Measurements from ENCODE around the gene BIRC7. TPM values are rescaled to one million over a fixed set of nuclear protein-coding genes. Genes with fewer than 3 reads are reported as not detected.

The BIRC7 gene
- polyA plus RNA-seq (ENCODE audit: insufficient read length in 4 of 4), result 1 to 10 TPM in 1 of 4 donors, under 1 TPM in 3; 0.38 to 2.8 (median 0.82) TPM

DNA sequence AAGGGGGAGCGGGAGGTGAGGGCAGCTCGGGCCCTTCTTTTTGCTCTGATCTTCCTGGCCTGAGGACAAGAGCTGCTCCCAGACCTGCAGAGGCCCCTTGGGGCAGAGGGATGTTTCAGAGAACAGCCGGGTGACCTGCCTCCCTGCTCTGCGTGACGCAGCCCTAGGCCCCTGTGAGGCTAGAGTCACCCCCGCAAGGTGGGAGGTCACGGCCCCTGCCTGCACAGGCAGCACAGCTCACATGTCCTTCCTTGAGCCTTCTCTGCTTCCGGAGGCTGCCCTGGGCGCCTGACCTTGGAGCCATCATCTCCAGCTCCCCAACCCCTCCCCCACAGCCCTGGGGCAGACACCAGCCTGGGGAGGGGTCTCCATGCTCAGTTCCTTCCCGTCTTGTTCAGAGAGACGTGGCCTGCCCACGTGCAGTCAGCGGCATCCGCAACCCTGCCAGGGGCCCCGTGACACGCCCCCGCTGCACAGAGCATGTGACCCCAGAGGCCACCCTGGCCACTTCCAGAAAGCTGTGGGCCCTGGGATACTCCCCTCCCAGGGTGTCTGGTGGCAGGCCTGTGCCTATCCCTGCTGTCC is at the start of gene BIRC7:
TSS of gene BIRC7 (plus strand) at position 507 of the 585 bp plus-strand sequence. CDS start 192 bp downstream, outside the sequence.
- DNase-seq (ENCODE audit: low read depth in 4 of 4, low spot score in 3 of 4), result no peak

- no peak for DNase-seq (ENCODE audit: low read depth in 4 of 4, low spot score in 3 of 4)
Observed at GRCh38 chr20:63186084-63186483, 49.6 kb upstream of the BIRC7 start.

DNA sequence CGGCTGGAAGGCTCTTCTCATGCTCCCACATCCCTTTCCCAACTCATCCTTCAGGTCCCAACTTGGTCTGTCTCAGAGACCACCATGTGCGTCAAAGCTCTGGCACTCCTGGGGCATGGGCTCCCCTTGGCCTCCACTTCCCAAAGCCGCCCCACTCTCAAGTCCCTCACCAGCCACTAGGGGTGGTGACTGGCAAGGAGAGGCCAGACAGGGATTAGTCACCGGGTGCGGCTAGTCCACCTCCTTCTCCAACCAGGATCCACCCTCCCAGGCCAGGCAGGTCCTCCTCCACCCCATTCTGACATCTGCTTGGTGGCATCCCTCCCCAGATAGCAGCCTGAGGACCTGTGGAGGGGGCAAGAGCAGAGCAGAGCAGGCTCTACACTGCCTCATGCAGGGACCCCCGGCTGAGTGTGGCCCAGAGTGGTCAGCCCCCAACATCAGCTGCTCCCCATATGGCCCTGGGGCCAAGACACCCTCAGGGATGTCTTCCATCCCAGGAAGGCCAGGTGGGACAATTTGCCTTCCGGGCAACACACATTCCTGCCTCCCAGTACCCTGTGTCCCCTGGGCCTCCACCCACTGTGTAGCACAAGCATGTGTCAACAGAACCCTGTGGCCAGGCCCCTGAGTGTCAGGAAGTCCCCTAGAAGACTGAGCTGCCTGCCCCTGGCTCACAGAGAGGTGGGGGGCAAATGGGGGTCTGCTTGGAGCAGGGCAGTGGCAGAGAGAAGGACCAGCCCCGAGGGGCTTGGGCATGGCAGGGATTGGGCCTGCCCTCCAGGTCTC is 49.0 kb upstream of the BIRC7 start:
- no peak for DNase-seq (ENCODE audit: low read depth in 4 of 4, low spot score in 3 of 4)

GRCh38 chr20:63187338-63188158 is 48.2 kb upstream of the BIRC7 start:
- no peak for DNase-seq (ENCODE audit: low read depth in 4 of 4, low spot score in 3 of 4)

DNA sequence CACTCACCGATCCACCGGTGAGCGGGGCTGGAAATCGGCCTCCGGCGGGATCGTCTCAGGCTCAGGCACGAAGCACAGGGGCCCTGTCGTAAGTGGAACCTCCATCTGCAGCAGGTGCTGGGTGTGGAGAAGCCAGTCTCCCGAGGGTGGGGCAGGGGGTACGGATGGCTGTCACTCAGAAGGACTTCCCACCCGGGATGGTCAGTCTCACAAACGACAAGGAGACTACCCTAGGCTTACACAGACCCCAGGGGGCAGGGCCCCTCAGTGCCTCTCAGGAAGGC is 47.6 kb upstream of the BIRC7 start:
- no peak for DNase-seq (ENCODE audit: low read depth in 4 of 4, low spot score in 3 of 4)

GRCh38 chr20:63188641-63189321 is 46.9 kb upstream of the BIRC7 start:
- DNase-seq (ENCODE audit: low read depth in 4 of 4, low spot score in 3 of 4), result no peak

GRCh38 chr20:63189322-63189642 is 46.4 kb upstream of the BIRC7 start:
- no peak for DNase-seq (ENCODE audit: low read depth in 4 of 4, low spot score in 3 of 4)

DNA sequence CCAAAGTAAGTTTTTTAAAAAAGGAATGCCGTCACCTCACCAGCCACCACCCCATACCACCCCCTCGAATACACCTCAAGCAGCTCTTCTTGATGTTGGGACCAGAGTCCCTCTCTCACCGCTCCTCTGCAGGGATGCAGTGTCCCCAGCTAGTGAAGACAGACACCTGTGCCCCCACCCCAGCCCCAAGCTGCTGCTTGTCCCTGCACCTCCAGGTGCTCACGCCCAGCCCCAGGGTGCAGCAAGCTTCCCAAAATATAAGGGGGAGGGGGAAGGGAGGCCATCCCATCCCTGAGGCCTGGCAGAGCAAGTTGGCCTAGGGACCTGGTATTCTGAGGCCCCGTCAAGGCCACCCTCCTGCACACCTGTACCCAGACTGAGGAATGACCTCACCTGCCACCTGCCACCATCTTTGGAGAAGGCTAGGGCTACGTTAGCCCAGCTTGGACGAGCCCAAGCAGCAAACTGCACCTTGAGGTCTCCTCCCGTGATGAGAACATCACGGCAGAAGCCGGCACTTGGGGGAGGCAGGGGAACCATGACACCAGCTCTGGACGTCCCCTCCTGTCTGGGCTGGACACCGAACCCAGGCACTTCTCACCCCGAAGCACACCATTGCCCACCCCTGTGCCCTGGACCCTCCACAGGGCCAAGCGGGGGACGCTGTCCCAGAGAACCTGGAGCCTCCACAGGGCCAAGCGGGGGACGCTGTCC is 45.7 kb upstream of the BIRC7 start:
- DNase-seq (ENCODE audit: low read depth in 4 of 4, low spot score in 3 of 4), result no peak

DNA sequence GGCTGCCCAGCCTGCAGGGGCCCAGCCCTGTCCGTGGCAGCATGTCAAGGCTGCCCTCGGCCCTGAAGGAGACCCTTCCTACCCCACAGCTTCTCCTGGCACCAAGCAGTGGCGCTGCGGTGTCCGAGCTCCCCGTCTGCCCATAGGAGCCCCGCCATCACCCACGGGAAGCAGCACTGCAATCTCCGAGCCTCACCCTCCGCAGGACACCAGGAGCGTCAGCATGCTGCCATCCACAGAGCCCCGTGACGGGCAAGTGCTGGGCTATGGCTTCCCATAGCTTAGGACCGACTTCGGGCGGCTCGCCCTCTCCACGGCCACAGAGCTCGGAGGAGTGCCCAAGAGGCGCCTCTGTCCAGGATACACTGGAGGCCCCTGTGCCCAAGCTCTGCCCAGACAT is 44.9 kb upstream of the BIRC7 start:
- no peak for DNase-seq (ENCODE audit: low read depth in 4 of 4, low spot score in 3 of 4)

- DNase-seq (ENCODE audit: low read depth in 4 of 4, low spot score in 3 of 4), result no peak
Observed at GRCh38 chr20:63191400-63191799, 44.3 kb upstream of the BIRC7 start.

- no peak for DNase-seq (ENCODE audit: low read depth in 4 of 4, low spot score in 3 of 4)
Observed at GRCh38 chr20:63192721-63193120, 43.0 kb upstream of the BIRC7 start.

GRCh38 chr20:63194007-63194796 is 41.5 kb upstream of the BIRC7 start:
- DNase-seq (ENCODE audit: low read depth in 4 of 4, low spot score in 3 of 4), result no peak

DNA sequence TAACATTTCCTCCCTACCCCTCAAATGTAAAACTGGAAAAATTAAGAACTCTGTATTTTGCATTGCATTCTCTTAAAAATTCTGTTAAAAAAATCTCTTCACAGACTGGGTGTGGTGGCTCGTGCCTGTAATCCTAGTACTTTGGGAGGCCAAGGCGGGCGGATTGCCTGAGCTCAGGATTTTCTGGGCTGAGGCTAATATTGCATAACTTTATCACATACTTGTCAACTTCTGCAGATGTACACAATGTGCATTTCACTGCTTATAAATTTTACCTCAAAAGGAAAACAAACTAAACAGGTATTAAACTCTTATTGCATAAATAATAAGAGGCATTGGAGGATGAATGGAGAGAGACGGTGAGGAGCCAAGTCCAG is 40.9 kb upstream of the BIRC7 start:
- no peak for DNase-seq (ENCODE audit: low read depth in 4 of 4, low spot score in 3 of 4)

GRCh38 chr20:63196768-63197470 is 38.8 kb upstream of the BIRC7 start:
- DNase-seq (ENCODE audit: low read depth in 4 of 4, low spot score in 3 of 4), result no peak

DNA sequence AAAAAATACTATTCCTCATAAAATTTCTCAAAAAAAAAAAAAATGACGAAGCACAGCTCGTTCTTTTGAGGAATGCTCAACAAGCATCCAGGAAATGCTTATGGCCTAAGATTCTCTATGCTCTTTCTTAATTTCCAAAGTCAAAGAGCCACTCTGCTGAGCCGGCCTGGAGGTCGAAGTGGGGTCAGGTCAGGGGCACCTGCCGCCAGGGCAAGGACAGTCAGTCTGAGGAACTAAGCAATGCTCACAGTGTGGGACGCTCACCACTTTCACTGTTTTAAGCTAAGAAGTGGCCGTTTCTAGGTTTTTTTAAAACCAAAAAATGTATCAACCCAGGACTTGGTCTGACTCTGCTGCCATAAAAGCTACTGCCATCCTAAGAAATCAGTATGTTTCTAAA is 37.1 kb upstream of the BIRC7 start:
- no peak for DNase-seq (ENCODE audit: low read depth in 4 of 4, low spot score in 3 of 4)

- DNase-seq (ENCODE audit: low read depth in 4 of 4, low spot score in 3 of 4), result no peak
Observed at GRCh38 chr20:63202021-63202420, 33.7 kb upstream of the BIRC7 start.

DNA sequence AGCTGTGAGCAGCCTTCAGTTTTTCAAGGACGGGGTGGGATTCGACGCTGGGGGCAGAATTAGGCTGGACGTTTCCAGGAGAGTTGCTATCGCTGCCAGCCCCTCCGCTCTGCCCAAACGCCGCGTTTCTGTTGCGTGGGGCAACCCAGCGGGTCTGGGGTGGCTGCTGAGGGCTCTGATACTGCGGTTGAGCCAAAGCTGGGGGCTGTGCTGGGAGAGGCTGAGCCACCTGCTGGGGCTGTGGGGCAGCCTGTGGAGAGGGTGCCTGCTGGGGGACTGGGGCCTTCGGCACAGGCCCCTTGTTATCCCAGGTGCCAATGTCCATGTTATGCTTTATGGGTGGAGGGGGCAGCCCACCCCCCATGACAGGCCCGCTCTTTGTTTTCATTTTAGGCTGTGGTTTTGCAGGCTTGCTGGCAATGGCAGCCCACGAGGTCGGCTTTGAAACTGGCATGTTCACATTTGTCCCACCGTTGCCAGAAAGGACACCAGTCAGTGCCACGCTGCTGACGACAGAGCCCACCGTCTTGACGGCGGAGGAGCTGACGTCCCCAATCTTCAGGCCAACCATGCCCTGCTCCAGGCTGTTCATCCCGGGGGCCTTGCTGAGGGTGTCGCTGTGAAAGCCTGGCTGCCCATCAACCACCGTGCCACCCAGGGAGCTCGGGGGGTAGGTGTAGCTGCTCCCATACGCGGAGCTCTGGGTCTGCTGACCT is 32.7 kb upstream of the BIRC7 start:
- DNase-seq (ENCODE audit: low read depth in 4 of 4, low spot score in 3 of 4), result no peak

DNA sequence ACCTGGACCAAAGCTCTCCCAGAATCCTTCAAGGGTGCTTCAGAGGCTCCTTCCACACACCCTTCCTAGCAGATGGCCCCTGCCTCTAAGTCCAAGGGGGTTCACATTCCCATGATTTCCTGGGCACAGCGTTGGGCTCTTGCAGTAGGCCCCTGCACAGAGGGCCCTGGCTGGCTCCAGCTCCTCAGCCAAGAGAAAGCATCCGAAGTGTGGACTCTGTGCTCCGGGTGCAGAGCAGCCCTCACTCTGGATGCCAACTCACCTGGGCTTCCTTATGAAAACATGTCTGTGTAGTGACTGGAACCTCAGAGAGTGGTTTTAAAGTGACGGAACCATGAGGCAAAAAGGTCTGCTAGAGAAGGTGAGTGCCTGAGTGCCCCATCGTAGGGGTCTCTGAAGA is 31.3 kb upstream of the BIRC7 start:
- no peak for DNase-seq (ENCODE audit: low read depth in 4 of 4, low spot score in 3 of 4)

GRCh38 chr20:63205896-63206295 is 29.8 kb upstream of the BIRC7 start:
- no peak for DNase-seq (ENCODE audit: low read depth in 4 of 4, low spot score in 3 of 4)

Measured in left renal pelvis (tissue), 4 donors.